ENCODE results near the gene USP48. TPM values are rescaled to one million over a fixed set of nuclear protein-coding genes. Genes with fewer than 3 reads are reported as not detected.

USP48 gene
- total RNA-seq, 1 experiment from 2014 or later, result 84.8 TPM

GRCh38 chr1:21701401-21701800 lies 81.5 kb downstream of the USP48 start:
- Histone ChIP-seq H3K4me1 (ENCODE audit: insufficient read depth, low read length) (peaks cover 2% of the 10 kb centered on the region), H3K14ac (ENCODE audit: insufficient read depth, low read length) (no peak overlapping the region), H3K56ac (ENCODE audit: insufficient read length, low read depth, low read length) (no peak overlapping the region), H3K4ac (ENCODE audit: low read depth, low read length) (no peak overlapping the region), H3K23ac (ENCODE audit: insufficient read length, low read depth, low read length) (no peak overlapping the region), H2AFZ (ENCODE audit: low read length) (no peak overlapping the region), H3K27me3 (ENCODE audit: insufficient read depth, low read length) (no peaks in the 10 kb centered on the region), H4K91ac (ENCODE audit: insufficient read length, low read depth, low read length) (no peak overlapping the region), H3K79me2 (ENCODE audit: insufficient read depth, low read length) (no peaks in the 10 kb centered on the region), H3K23me2 (ENCODE audit: insufficient read length, low read depth, low read length, poor library complexity, severe bottlenecking) (no peaks in the 10 kb centered on the region), H2BK20ac (ENCODE audit: low read depth, low read length, poor library complexity, severe bottlenecking) (no peak overlapping the region), H2BK120ac (ENCODE audit: low read depth, low read length, poor library complexity, severe bottlenecking) (no peak overlapping the region), H4K8ac (replicated peaks; ENCODE audit: insufficient read length, low read depth, low read length) (no peak overlapping the region), H3K9me3 (ENCODE audit: control insufficient read depth, low read depth, low read length) (no peaks in the 10 kb centered on the region), H4K20me1 (ENCODE audit: control insufficient read depth, insufficient read depth, insufficient read length) (no peaks in the 10 kb centered on the region), H3K4me2 (ENCODE audit: insufficient read depth, insufficient read length, low read length) (no peak overlapping the region), H3K18ac (ENCODE audit: insufficient read length, low read depth, low read length) (no peak overlapping the region), H2AK5ac (ENCODE audit: insufficient read length, low read length) (no peak overlapping the region), H2BK12ac (ENCODE audit: insufficient read length, low read depth, low read length) (no peak overlapping the region), H4K5ac (ENCODE audit: insufficient read length, low read depth, low read length) (no peak overlapping the region), H3K79me1 (ENCODE audit: insufficient read depth, low read depth, low read length, poor library complexity, severe bottlenecking) (no peaks in the 10 kb centered on the region), H2BK15ac (ENCODE audit: low read depth, low read length) (no peak overlapping the region), H3K9ac (ENCODE audit: extremely low read depth, insufficient read length, low read length) (no peak overlapping the region), H3K27ac (ENCODE audit: insufficient read length, low read depth, low read length) (no peak overlapping the region), H2BK5ac (ENCODE audit: insufficient read length, low read length) (no peak overlapping the region), H3T11ph (ENCODE audit: low read length) (no peak overlapping the region)
- Mint-ChIP-seq H3K36me3 (ENCODE audit: insufficient read depth in 1 of 3, low read depth in 3 of 3) (peaks cover 31 to 63% (median 61%) of the 10 kb centered on the region in 3 experiments; a peak in 6 of 7 replicates), H3K4me1 (peaks cover 8 to 15% of the 10 kb centered on the region in 2 experiments), H3K4me3 (no peak overlapping the region), H3K9me3 (no peaks in the 10 kb centered on the region), H3K27ac (no peak overlapping the region), H3K27me3 (ENCODE audit: low read depth) (peaks cover 1% of the 10 kb centered on the region; the same call in 1 of the 2 replicates)
- DNase-seq, result no peak
- WGBS (ENCODE audit: extremely low coverage, insufficient read length, low lambda C conversion rate), result no CpG with 5 or more reads among the region's 6 CpGs
- no peak for TF ChIP-seq CTCF (conservative IDR thresholded peaks at IDR 0.05)
